Cardiac septum (tissue), 1 donor: ENCODE data around the gene WFDC2. TPM values are rescaled to one million over a fixed set of nuclear protein-coding genes. Genes with fewer than 3 reads are reported as not detected.

ENCODE experiments used
- DNase-seq: peaks from one replicate; pipeline ENCODE4 v3.0.0-alpha.2; 2020; ENCODE audit warnings: low spot score
- intact Hi-C: fragments of 100-400 bp; cut with DNase I; formaldehyde crosslinking; loops from one replicate; pipeline ENCODE4 v1.14.0; 2022
- long read RNA-seq: library from polyadenylated mRNA; unstranded; transcript quantifications from one replicate; pipeline ENCODE4 v2.0.0, GENCODE V29; 2021
- total RNA-seq: library from RNA; stranded (reverse); fragmentation: NEBNext Ultra II Directional; extraction: Animal tissue kit (Norgen Biotek cat#: 25700); gene quantifications from one replicate; pipeline ENCODE4 v1.2.1, GENCODE V29; 2021
- donor health status: DM: no; HTN: no; CAD: no.

The WFDC2 gene, protein sequence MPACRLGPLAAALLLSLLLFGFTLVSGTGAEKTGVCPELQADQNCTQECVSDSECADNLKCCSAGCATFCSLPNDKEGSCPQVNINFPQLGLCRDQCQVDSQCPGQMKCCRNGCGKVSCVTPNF
- total RNA-seq, result 1.0 TPM
- long read RNA-seq, result 0 reads

DNA sequence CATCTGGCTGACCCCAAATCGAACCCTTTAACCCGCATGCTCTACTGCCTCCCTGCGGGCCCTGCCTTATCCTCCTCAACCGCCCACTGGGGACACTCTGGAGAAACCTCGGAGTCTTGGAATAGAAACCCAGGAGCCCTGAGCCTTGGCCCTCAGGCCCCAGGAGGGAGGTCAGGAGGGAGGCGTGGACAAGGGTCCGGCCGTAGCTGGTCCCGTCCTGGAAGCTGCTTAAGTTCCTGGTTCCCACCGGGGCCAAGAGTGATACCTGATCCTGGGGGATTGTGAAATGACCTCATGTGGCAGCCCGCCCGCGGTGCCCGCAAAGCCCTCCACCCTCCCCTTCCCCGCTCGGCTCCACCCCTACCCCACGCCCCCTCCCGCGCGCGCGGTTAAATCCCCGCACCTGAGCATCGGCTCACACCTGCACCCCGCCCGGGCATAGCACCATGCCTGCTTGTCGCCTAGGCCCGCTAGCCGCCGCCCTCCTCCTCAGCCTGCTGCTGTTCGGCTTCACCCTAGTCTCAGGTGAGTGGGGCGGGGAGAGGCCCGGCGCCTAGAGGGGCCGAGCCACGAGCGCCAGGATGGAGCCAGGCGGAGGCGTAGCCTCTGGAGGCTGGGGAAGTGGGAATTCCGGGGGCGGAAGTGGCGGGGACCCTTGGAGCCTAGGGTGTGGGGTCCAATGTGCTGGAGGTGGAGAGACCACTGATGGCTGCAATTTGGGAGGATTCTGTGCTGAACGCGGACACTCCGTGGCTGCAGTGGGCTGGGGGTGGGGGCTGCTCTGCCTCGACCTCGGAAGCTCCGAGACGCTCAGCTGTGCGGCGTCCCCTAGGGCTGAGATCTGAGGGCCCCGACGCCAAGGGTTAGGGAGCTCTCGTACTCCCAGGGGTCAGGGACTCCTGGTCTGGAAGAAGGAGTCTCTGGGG is at the start of gene WFDC2:
TSS of gene WFDC2 (plus strand) at position 418 of the 926 bp plus-strand sequence. CDS start at position 447, 29 bp downstream.
- intact Hi-C loops, result no loop called here
- no peak for DNase-seq

DNA sequence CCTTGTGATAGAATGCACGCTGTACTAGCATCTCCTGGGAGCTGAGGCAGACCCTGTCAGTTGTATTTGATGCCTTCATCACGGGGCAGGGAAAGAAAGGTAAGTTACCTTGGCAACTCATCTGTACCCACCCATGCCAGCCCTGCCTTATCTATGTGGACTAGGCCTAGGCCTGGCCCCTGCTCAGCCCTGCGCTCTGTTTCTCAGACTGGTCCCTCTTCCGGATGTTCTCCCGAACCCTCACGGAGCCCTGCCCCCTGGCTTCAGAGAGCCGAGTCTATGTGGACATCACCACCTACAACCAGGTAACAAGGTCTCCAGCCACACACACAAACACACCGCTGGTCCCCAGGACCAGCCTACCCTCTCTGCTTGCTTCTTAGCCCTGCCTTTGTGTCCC is 49.4 kb upstream of the WFDC2 start:
- intact Hi-C loops, result no loop called here
- DNase-seq, result no peak

DNA sequence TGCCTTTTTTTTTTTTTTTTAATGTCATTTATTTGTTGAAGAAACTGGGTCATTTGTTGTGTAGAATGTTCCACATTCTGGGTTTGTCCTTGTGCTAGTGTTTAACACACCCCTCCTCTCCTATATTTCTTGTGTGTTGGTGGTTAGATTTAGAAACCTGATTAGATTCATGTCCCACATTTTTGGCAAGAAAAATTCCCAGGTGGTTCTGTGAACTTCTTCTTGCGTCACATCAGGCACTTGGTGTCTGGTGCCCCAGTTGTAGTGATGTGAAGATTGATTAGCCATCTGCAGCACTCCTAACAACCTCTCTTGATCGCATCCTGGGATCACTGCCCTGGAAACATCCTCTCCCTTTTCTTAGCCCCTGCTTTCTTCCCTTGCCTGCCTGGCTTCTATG is 45.9 kb upstream of the WFDC2 start:
- intact Hi-C loops, result no loop called here
- no peak for DNase-seq

DNA sequence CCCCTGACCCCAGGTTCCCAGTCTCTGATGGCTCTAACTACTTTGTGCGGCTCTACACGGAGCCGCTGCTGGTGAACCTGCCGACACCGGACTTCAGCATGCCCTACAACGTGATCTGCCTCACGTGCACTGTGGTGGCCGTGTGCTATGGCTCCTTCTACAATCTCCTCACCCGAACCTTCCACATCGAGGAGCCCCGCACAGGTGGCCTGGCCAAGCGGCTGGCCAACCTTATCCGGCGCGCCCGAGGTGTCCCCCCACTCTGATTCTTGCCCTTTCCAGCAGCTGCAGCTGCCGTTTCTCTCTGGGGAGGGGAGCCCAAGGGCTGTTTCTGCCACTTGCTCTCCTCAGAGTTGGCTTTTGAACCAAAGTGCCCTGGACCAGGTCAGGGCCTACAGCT is 44.0 kb upstream of the WFDC2 start:
- intact Hi-C loops, result no loop called here

DNA sequence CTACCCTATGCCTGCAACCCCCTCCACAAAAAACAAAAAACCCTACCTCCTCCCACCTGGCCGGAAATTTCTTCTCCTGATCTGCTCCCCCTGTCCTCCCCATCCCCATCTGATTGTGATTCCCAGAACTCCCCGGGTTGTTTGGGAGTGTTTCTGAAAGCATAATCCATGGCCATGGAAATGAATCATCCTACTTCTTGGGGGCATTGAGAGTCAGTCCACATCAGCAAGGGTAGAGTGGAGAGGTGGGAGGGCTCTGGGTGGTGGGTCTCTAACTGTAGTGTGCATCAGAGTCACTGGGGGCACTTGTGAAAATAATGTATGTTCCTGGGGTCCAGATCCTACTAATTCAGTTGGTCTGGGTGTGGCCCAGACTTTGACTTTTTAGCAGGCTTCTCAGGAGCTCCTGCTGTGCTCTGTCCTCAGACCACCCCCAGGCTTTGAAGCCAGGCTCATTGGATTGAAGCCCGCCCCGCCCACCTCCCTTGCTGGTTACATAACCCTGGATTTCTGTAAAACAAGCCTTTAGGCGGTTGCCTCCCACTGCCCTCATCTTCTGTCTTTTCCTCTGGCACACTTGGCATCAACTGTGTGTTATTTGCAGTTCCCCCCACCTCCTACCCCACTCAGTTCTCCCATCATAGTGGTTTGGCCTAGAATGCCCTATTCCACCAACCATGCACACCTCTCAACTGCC is 43.1 kb upstream of the WFDC2 start:
- intact Hi-C loops, result no loop called here
- DNase-seq, result no peak

More for the DNA sequence above, 44.0 kb upstream of the WFDC2 start:
- no peak for DNase-seq

DNA sequence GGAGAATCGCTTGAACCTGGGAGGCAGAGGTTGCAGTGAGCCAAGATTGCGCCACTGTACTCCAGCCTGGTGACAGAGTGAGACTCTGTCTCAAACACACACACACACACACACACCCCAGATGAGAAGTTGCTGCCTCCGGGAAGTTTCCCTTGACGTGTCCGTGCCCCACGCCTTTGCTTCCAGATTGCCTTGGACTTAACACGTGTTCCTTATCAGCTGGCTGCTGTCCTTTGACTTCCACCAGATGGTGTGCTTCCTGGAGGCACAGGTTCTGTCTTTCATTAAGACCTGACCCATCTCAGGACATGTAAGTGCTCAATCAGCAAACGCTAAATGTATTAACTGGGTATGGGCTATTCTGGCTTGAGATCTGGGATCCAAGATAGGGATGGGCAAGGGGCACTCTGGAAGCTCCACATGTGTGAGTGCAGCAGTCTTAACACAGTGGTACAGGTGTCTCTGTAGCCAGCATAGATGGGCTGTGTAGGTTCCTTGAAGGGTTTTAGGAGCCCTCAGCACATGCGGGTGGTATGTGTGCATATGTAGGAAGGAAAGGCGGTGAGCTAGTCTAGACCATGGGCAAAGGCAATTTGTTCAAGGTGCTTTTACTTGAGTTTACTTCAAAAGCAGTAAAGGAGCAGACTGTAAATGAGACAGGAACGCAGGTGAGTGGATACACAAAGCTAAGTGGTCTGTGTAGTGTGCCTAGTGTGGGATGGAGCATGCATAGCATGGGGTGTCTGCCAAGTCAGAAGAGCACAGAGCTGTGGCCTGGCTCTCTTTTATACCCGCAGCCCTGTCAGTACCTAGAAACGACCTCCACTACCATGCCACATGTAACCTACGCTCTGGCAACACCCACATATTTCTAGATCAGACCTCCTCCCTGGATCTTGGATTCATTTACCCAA is 42.1 kb upstream of the WFDC2 start:
- intact Hi-C loops, result no loop called here
- DNase-seq, result no peak

DNA sequence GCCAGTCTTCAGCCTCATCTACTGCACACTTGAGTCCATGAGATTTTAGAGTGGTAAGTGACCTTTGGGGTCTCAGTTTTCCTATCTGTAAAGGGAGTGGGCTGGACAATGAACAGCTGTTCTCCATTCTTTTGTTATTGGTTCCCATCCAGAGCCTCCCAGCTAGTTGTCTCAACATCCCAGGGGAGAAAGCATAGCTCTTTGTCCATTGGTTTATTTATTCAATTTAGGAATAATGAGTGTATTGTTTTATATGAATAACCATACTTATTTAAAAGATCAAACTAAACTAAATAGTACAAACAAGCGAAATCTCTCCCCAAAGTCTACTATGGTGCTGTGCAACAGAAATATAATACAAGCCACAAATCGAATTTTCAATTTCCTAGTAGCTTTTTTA is 39.9 kb upstream of the WFDC2 start:
- intact Hi-C loops, result no loop called here
- no peak for DNase-seq

DNA sequence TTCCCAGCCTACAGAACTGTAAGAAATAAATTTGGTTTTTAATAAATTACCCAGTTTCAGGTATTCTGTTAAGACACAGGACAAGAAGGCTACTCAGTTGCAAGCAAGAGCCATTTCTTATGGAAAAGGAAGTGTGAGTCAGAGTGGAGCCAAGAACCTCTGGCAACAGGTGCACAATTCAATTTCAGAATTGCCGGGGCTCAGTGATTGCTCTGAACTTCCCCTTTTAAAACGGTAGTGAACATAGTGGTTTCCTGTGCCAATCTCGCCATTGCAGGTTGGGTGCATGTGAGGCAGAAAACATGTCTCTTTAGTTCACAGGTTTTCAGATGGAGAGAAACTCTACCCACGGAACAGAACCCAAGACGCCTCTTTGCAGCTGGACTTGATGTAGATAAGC is 37.3 kb upstream of the WFDC2 start:
- intact Hi-C loops, result no loop called here
- DNase-seq, result no peak

DNA sequence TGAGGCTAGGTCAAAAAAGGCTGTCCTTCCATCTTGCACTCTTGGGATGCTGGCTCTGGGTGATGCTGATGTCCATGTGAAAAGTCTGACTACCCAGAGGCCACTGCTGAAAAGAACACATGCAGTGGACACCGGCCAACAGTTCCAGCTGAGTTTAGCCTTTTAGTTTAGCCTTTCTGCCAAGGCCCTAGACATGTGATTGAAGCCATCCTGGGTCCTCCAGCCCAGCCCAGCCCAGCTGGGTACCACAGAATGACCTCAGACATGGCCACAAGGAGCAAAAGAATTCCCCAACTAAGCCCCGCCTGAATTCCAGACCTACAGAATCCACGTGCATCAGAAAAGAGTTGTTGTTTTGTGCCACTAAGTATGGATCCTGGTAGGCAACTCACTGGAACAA is 36.2 kb upstream of the WFDC2 start:
- intact Hi-C loops, result loop anchor here (1.0 kb wide), 1 partner anchor 14 kb away; no protein-coding TSS in a partner anchor
- DNase-seq, result peak; percentile 79

DNA sequence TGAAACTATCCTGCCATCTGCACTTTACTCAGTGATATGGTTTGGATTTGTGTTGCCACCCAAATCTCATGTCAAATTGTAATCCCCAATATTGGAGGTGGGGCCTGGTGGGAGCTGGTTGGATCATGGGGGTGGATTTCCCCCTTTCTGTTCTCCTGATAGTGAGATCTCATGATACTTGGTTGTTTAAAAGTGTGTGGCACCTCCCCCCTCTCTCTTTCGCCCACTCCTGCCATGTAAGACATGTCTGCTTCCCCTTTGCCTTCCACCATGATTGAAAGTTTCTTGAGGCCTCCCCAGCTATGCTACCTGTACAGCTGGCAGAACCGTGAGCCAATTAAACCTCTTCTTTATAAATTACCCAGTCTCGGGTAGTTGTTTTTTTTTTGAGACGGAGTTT is 35.6 kb upstream of the WFDC2 start:
- intact Hi-C loops, result loop anchor here (1.0 kb wide), 1 partner anchor 15 kb away; no protein-coding TSS in a partner anchor
- DNase-seq, result no peak

DNA sequence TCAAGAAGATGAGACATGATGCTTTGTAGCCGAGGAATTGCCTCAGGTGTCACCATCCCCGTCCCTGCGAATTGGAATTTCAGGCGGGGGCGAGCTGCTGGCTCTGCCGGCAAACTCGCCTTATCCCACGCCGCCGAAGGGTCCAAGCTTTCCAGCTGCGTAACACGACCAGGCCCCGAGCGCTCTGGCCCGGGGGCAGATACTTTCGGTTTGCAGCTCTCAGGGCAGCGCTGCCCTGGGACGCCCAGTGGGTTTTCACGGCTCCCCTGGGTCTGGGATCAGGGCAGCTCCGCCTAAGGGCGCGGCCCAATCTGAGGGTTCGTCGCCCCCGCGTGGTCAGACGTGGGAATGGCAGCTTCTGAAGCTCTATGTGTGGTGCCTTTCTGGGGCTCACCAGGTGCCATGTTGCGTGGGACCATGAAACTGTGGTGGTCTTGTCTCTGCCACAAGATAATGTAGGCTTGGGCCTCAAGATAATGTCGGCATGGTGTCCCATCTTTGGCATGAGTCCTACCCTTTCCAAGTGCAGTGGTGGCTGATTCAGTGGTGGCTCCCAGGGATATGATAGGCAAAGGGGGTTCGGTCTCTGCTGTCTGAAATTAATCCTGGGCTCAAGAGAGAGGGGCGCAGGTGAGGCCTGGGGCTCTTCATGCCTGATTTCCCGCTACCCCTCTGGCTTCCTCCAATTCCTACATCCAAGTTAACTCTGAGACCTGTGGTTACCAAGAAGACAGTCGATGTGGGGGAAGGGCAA is 32.6 kb upstream of the WFDC2 start:
- DNase-seq, result peak; percentile 94
- intact Hi-C loops, result loop anchor here (2.0 kb wide), 3 partner anchors 62 to 118 kb away; partner anchors contain the start of gene SYS1

DNA sequence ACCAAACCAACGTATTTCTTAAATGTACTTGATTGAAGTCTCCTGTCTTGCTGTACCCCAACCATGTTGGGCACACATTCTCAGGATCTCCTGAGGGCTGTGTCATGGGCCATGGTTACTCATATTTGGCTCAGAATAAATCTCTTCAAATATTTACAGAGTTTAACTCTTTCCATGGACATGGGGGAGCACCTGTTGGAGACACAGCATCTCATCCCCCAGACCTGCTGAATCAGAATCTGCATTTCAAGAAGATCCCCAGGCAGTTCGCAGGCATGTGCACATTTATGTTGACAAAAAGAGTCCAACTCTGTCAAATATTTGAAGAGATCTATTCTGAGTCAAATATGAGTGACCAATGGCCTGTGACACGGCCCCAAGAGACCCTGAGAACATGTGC is 29.1 kb upstream of the WFDC2 start:
- intact Hi-C loops, result no loop called here
- no peak for DNase-seq

DNA sequence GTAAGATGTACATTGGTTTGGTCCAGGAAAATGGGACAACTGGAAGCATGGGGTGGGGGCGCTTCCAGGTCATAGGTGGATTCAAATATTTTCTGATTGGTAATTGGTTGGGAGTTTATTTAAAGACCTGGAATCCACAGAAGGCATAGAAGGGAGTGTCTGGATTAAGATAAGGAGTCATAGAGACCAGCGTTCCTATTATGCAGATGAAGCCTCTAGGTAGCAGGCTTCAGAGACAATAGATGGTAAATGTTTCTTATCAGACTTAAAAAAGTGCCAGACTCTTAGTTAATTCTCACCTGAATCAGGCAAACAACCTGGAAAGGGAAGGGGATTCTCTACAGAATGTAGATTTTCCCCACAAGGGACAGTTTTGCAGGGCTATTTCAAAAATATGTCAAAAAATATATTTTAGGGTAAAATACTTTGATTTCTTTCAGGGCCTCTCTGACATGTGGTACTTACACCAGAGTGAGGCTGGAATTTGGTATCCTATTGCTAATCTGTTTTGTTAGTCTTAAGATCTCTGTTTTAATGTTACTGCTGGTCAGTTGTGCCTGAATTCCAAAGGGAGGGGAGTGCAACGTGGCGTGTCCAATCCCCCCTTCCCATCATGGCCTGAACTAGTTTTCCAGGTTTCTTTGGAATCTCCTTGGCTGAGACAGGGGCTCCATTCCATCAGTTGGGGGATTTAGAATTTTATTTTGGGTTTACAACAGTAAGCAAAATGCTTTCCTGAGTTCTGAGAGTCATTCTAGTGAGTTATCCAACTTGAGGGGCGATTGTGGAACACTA is 28.5 kb upstream of the WFDC2 start:
- intact Hi-C loops, result no loop called here
- no peak for DNase-seq

DNA sequence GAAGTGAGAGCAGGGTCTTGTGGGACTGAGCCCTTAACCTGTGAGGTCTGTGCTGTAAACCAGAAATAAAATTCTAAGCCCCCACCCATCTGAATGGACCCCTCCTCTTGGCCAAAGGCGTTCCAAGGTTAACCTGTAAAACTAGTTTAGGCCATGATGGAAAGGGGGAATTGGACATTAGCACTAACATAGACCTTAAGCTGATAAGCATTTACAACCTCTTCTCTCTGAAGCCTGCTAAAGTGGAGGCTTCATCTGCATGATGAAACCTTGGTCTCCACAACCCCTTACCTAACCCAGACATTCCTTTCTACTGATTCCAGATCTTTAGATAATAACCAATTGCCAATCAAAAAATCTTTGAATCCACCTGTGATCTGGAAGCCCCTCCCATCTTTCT is 27.8 kb upstream of the WFDC2 start:
- no peak for DNase-seq
- intact Hi-C loops, result no loop called here

DNA sequence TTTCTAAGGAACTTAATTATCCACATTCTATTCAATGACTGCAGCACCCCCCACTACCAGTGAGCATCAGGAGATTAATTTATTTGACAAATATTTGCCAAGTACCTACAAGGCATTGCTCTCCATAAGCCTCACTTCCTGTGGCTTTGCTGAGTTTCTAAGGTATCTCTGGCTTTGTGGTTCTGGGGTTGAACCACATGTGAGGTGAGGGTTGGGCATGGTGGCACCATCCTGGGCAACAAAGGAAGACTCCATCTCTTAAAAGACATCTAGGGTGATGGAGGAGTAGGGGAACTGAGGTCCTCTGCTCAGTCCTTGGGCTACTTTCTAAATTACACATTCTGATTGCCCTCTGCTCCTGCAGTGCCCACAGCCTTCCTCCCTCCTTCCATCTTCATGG is 25.5 kb upstream of the WFDC2 start:
- no peak for DNase-seq
- intact Hi-C loops, result no loop called here

DNA sequence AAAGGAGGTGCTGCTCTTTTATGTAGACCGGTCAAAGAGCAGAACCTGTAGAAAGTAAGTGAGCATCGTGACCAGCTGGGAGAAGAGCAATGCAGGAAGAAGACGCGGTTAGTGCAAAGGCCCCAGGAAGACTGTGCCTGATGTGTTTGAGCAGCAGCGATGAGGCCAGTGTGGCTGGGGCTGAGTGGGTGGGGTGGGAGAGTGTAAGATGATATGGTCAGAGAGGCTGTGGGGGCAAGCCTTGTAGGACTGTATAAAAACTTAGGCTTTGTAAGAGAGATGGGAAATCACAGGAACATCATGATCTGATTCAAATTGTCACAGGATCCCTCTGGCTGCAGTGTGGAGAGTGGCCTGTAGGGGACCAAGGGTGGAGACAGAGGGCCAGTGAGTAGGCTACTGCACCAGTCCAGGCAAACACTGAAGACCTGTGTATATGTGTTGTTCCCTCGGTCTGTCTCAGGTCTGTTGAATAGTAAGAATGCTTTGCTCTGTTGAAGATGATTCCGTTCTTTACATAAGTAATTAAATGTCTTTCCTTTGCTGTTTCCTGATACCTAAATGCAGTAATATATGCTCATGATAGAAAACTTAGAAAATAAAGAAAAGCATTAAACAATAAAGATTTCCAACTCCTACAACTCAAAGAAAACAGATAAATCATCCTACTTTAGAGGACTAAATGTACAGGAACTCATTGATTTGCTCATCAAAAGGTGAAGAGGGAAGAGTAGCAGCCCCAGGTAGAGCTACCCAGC is 23.6 kb upstream of the WFDC2 start:
- intact Hi-C loops, result no loop called here
- DNase-seq, result no peak

DNA sequence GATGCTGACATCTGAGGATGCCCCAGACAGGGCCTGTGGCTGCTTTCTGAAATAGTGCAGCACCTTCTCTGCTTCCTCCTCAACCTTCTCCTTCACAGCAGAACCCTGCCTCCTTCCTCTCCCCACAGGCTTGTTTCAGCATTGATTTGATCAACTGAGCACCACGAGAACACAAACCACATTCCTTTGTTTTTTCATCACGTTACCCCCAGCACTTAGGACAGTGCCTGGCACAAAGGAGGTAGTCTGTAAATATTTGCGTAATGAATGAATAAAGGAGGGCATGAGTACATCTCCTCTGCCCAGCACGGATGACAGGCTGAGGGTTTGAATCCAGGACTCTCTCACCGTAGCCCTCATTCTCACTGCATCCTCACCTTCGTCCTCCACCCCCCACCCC is 21.3 kb upstream of the WFDC2 start:
- intact Hi-C loops, result no loop called here
- no peak for DNase-seq
